A549 (cell line): Measurements from ENCODE around the gene MAGEA11.
"Not testable (repeated sequence)": the region's sequence is repeated elsewhere in the genome, so short reads cannot be mapped to it uniquely, and the experiment has no call there.

Source experiments
- BHLHE40 ChIP-seq: IDR thresholded peaks from 2 replicates; pipeline ENCODE4 v1.6.1; 2012; ENCODE audit warnings: low read depth, low read length, inconsistent platforms
- CEBPB ChIP-seq, 2 experiments: fragments of >200 bp in 1 of 2; sonication (Bioruptor Twin) in 1 of 2; formaldehyde crosslinking in 1 of 2; IDR thresholded peaks; 2 replicates each; pipeline ENCODE4 v1.6.1; 2012 to 2016
- CHD2 ChIP-seq: fragments of 150-350 bp; IDR thresholded peaks from 2 replicates; pipeline ENCODE4 v1.6.1; 2014; ENCODE audit warnings: low read length; ENCODE audit not compliant: partially characterized antibody
- ESRRA ChIP-seq: fragments of 150-350 bp; IDR thresholded peaks from 2 replicates; pipeline ENCODE4 v1.6.1; 2014; ENCODE audit warnings: mild to moderate bottlenecking, low read length, borderline replicate concordance
- KDM1A ChIP-seq: fragments of 200-600 bp; sonication (generic); IDR thresholded peaks from 2 replicates; pipeline ENCODE4 v1.6.1; 2016; ENCODE audit warnings: low read depth, mild to moderate bottlenecking
- NR3C1 ChIP-seq: fragments of >200 bp; sonication (Bioruptor Twin); formaldehyde crosslinking; IDR thresholded peaks from 3 replicates; pipeline ENCODE4 v1.6.1; 2017
- PHF8 ChIP-seq: fragments of 200-600 bp; sonication (generic); IDR thresholded peaks from 2 replicates; pipeline ENCODE4 v1.6.1; 2016; ENCODE audit warnings: low read depth, mild to moderate bottlenecking, antibody characterized with exemption, moderate library complexity, borderline replicate concordance
- POLR2A ChIP-seq: IDR thresholded peaks from 2 replicates; pipeline ENCODE4 v1.6.1; 2012; ENCODE audit warnings: mild to moderate bottlenecking, low read length
- POLR2AphosphoS2 ChIP-seq: conservative IDR thresholded peaks from 2 replicates; pipeline ENCODE4 v1.6.1; 2012; ENCODE audit warnings: low read length, improper control_type of control experiment, inconsistent platforms
- RAD21 ChIP-seq, 2 experiments: fragments of >200 bp in 1 of 2; sonication (Bioruptor Twin) in 1 of 2; formaldehyde crosslinking in 1 of 2; IDR thresholded peaks in 1 of 2; conservative IDR thresholded peaks in 1 of 2; 2 replicates in 1 of 2; 3 replicates in 1 of 2; pipeline ENCODE4 v1.6.1; 2012 to 2018; ENCODE audit warnings: inconsistent platforms in 1 of 2
- TF ChIP-seq, protein P1 (sequence below): fragments of >200 bp; sonication (Bioruptor Twin); formaldehyde crosslinking; IDR thresholded peaks from 3 replicates; pipeline ENCODE4 v1.5.1; 2016
- TF ChIP-seq, protein P2 (sequence below): fragments of 150-350 bp; IDR thresholded peaks from 2 replicates; pipeline ENCODE4 v1.6.1; 2014; ENCODE audit warnings: low read depth, mild to moderate bottlenecking, low read length
- TF ChIP-seq, protein P3 (sequence below): fragments of 200-600 bp; sonication (generic); IDR thresholded peaks from 2 replicates; pipeline ENCODE4 v1.6.1; 2016; ENCODE audit warnings: antibody characterized with exemption, mild to moderate bottlenecking, moderate library complexity

DNA sequence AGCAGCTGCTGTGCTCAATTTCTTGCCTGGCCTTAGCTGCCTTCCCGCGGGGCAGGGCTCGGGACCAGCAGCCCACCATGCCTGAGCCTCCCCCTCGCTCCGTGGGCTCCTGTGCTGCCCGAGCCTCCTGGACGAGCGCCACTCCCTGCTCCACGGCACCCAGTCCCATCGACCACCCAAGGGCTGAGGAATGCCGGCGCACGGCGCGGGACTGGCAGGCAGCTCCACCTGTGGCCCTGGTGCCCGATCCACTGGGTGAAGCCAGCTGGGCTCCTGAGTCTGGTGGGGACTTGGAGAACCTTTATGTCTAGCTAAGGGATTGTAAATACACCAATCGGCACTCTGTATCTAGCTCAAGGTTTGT is 46.8 kb downstream of the MAGEA11 start:
- TF ChIP-seq POLR2AphosphoS2; PHF8; NR3C1; ESRRA; CHD2; CEBPB (IDR thresholded peaks at IDR 0.05); BHLHE40; POLR2A; RAD21 (conservative IDR thresholded peaks at IDR 0.05 in 1 of 2, IDR thresholded peaks at IDR 0.05 in 1 of 2); KDM1A: not testable (repeated sequence)
- TF ChIP-seq, protein P1, sequence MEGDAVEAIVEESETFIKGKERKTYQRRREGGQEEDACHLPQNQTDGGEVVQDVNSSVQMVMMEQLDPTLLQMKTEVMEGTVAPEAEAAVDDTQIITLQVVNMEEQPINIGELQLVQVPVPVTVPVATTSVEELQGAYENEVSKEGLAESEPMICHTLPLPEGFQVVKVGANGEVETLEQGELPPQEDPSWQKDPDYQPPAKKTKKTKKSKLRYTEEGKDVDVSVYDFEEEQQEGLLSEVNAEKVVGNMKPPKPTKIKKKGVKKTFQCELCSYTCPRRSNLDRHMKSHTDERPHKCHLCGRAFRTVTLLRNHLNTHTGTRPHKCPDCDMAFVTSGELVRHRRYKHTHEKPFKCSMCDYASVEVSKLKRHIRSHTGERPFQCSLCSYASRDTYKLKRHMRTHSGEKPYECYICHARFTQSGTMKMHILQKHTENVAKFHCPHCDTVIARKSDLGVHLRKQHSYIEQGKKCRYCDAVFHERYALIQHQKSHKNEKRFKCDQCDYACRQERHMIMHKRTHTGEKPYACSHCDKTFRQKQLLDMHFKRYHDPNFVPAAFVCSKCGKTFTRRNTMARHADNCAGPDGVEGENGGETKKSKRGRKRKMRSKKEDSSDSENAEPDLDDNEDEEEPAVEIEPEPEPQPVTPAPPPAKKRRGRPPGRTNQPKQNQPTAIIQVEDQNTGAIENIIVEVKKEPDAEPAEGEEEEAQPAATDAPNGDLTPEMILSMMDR, result not testable (repeated sequence)
- TF ChIP-seq, protein P2, sequence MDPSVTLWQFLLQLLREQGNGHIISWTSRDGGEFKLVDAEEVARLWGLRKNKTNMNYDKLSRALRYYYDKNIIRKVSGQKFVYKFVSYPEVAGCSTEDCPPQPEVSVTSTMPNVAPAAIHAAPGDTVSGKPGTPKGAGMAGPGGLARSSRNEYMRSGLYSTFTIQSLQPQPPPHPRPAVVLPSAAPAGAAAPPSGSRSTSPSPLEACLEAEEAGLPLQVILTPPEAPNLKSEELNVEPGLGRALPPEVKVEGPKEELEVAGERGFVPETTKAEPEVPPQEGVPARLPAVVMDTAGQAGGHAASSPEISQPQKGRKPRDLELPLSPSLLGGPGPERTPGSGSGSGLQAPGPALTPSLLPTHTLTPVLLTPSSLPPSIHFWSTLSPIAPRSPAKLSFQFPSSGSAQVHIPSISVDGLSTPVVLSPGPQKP, result not testable (repeated sequence)
- TF ChIP-seq, protein P3, sequence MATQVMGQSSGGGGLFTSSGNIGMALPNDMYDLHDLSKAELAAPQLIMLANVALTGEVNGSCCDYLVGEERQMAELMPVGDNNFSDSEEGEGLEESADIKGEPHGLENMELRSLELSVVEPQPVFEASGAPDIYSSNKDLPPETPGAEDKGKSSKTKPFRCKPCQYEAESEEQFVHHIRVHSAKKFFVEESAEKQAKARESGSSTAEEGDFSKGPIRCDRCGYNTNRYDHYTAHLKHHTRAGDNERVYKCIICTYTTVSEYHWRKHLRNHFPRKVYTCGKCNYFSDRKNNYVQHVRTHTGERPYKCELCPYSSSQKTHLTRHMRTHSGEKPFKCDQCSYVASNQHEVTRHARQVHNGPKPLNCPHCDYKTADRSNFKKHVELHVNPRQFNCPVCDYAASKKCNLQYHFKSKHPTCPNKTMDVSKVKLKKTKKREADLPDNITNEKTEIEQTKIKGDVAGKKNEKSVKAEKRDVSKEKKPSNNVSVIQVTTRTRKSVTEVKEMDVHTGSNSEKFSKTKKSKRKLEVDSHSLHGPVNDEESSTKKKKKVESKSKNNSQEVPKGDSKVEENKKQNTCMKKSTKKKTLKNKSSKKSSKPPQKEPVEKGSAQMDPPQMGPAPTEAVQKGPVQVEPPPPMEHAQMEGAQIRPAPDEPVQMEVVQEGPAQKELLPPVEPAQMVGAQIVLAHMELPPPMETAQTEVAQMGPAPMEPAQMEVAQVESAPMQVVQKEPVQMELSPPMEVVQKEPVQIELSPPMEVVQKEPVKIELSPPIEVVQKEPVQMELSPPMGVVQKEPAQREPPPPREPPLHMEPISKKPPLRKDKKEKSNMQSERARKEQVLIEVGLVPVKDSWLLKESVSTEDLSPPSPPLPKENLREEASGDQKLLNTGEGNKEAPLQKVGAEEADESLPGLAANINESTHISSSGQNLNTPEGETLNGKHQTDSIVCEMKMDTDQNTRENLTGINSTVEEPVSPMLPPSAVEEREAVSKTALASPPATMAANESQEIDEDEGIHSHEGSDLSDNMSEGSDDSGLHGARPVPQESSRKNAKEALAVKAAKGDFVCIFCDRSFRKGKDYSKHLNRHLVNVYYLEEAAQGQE, result not testable (repeated sequence)
